ENCODE results near the gene SLCO4A1. TPM values are rescaled to one million over a fixed set of nuclear protein-coding genes. Genes with fewer than 3 reads are reported as not detected.

Gene SLCO4A1
- total RNA-seq, 1 experiment from 2014 or later, result 48.8 TPM

GRCh38 chr20:62614961-62615680 lies 27.2 kb upstream of the SLCO4A1 start:
- no peak overlapping the region for H3K27ac ChIP-seq (ENCODE audit: low read depth, low read length, poor library complexity, severe bottlenecking)
- POLR2A ChIA-PET (ENCODE audit: low non-redundant PET), result no interaction called here
- no TSS peak for BruUV-seq (replicated peaks)
- no peaks in the 10 kb centered on the region for H3K36me3 ChIP-seq (ENCODE audit: insufficient read depth, low read length, poor library complexity, severe bottlenecking)
- intact Hi-C loops (cut with micrococcal nuclease; ENCODE audit: unreplicated experiment), result no loop called here
- CTCF ChIA-PET, result no interaction called here
- H3K4me3 ChIP-seq (ENCODE audit: low read depth, low read length, poor library complexity, severe bottlenecking), result no peak overlapping the region
- no peaks in the 10 kb centered on the region for H3K27me3 ChIP-seq (replicated peaks; ENCODE audit: insufficient read depth, low read depth, low read length, poor library complexity)
- TF ChIP-seq EZH2 (IDR thresholded peaks at IDR 0.05; ENCODE audit: borderline replicate concordance, low read depth, low read length, poor library complexity, severe bottlenecking) (no peak), CTCF (conservative IDR thresholded peaks at IDR 0.05; ENCODE audit: low read depth, low read length) (no peak)
- no peak for DNase-seq (ENCODE audit: low spot score)
- H3K9me3 ChIP-seq (ENCODE audit: low read depth, low read length, poor library complexity, severe bottlenecking), result no peaks in the 10 kb centered on the region
- H3K4me1 ChIP-seq (ENCODE audit: insufficient read depth, low read length, poor library complexity, severe bottlenecking), result no peaks in the 10 kb centered on the region

DNA sequence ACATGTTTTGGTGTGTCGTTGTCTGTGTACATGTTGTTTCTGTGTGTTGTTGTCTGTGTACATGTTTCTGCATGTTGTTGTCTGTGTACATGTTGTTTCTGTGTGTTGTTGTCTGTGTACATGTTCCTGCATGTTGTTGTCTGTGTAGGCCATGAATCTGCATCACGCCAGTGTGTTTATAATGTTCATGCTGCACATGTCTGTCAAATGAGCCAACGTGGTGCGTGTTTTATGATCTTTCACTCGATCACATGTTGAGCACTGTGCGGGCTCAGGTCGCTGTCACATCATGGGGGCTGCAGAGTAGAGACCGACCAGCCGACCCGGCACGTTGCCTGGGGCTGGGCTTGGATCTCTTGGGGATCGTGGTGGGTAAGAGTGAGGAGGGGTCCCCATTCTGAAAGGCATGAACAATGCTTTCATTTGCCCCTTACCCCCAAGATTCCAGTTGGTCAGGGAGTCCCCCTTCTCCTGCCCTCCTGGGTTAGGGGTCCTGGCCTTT lies 26.5 kb upstream of the SLCO4A1 start:
- no peak for TF ChIP-seq EZH2 (IDR thresholded peaks at IDR 0.05; ENCODE audit: borderline replicate concordance, low read depth, low read length, poor library complexity, severe bottlenecking)
- TF ChIP-seq CTCF (conservative IDR thresholded peaks at IDR 0.05; ENCODE audit: low read depth, low read length), result no peak
- no peaks in the 10 kb centered on the region for H3K36me3 ChIP-seq (ENCODE audit: insufficient read depth, low read length, poor library complexity, severe bottlenecking)
- no peaks in the 10 kb centered on the region for H3K27me3 ChIP-seq (replicated peaks; ENCODE audit: insufficient read depth, low read depth, low read length, poor library complexity)
- ChIA-PET POLR2A (ENCODE audit: low non-redundant PET) (no interaction called here), CTCF (no interaction called here)
- intact Hi-C loops (cut with micrococcal nuclease; ENCODE audit: unreplicated experiment), result loop anchor here (2.0 kb wide), 2 partner anchors 115 to 205 kb away; no protein-coding TSS in a partner anchor
- no peaks in the 10 kb centered on the region for H3K4me1 ChIP-seq (ENCODE audit: insufficient read depth, low read length, poor library complexity, severe bottlenecking)
- H3K27ac ChIP-seq (ENCODE audit: low read depth, low read length, poor library complexity, severe bottlenecking), result no peak overlapping the region
- BruUV-seq (replicated peaks), result no TSS peak
- H3K9me3 ChIP-seq (ENCODE audit: low read depth, low read length, poor library complexity, severe bottlenecking), result no peaks in the 10 kb centered on the region
- no peak for DNase-seq (ENCODE audit: low spot score)
- no peak overlapping the region for H3K4me3 ChIP-seq (ENCODE audit: low read depth, low read length, poor library complexity, severe bottlenecking)

GRCh38 chr20:62616728-62617621 lies 25.3 kb upstream of the SLCO4A1 start:
- no peaks in the 10 kb centered on the region for H3K27me3 ChIP-seq (replicated peaks; ENCODE audit: insufficient read depth, low read depth, low read length, poor library complexity)
- DNase-seq (ENCODE audit: low spot score), result peak; percentile 79
- no peak overlapping the region for H3K27ac ChIP-seq (ENCODE audit: low read depth, low read length, poor library complexity, severe bottlenecking)
- H3K4me1 ChIP-seq (ENCODE audit: insufficient read depth, low read length, poor library complexity, severe bottlenecking), result no peaks in the 10 kb centered on the region
- no peak overlapping the region for H3K4me3 ChIP-seq (ENCODE audit: low read depth, low read length, poor library complexity, severe bottlenecking)
- TF ChIP-seq EZH2 (IDR thresholded peaks at IDR 0.05; ENCODE audit: borderline replicate concordance, low read depth, low read length, poor library complexity, severe bottlenecking), result no peak
- TF ChIP-seq CTCF (conservative IDR thresholded peaks at IDR 0.05; ENCODE audit: low read depth, low read length), result peak; percentile 98
- H3K9me3 ChIP-seq (ENCODE audit: low read depth, low read length, poor library complexity, severe bottlenecking), result no peaks in the 10 kb centered on the region
- no TSS peak for BruUV-seq (replicated peaks)
- POLR2A ChIA-PET (ENCODE audit: low non-redundant PET), result no interaction called here
- CTCF ChIA-PET, result interaction anchor here (0.6 to 2.1 kb wide), 7 partner anchors 17 to 606 kb away, joined by 3 to 29 read pairs (median 3); no protein-coding TSS in a partner anchor
- intact Hi-C loops (cut with micrococcal nuclease; ENCODE audit: unreplicated experiment), result loop anchor here (2.0 kb wide), 2 partner anchors 116 to 206 kb away; no protein-coding TSS in a partner anchor
- H3K36me3 ChIP-seq (ENCODE audit: insufficient read depth, low read length, poor library complexity, severe bottlenecking), result no peaks in the 10 kb centered on the region
